Epithelial cell of prostate (primary cell): ENCODE results near the gene QRICH2.
"Not testable (repeated sequence)": the region's sequence is repeated elsewhere in the genome, so short reads cannot be mapped to it uniquely, and the experiment has no call there.

Experiments used
- DNase-seq: peaks from one replicate; pipeline ENCODE4 v3.0.0-alpha.2; 2011; ENCODE audit warnings: low read depth, low spot score
- H3K27ac ChIP-seq: fragments of 450-650 bp; 2 replicates; pipeline ENCODE4 v1.5.1; 2017; ENCODE audit warnings: mild to moderate bottlenecking

Gene QRICH2

DNA sequence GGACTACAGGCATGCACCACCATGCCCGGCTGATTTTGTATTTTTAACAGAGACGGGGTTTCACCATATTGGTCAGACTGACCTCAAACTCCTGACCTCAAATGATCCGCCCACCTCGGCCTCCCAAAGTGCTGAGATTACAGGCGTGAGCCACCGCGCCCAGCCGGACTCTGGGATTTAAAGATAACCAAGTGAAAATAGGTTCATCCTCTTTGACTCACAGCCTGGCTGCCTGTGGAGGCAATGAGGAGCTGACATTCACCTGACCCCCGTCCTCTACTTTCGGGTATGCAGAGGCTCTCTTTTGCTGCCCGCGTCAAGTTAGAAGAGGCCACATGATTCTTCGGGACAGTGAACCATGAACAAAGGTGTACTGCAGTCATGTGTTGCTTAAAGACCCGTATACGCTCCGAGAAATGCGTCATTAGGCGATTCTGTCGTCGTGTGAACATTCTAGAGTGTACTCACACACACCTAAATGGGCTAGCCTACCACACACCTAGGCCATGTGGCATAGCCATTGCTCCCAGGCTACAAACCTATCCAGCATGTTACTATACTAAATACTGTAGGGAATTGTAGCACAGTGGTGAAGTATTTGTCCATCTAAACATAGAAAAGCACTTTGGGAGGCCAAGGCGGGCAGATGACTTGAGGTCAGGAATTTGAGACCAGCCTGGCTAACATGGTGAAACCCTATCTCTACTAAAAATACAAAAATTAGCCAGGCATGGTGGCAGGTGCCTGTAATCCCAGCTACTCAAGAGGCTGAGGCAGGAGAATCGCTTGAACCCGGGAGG, 54.9 kb downstream of the QRICH2 start:
- not testable (repeated sequence) for DNase-seq
- H3K27ac ChIP-seq: peak overlapping the region; percentile 65

DNA sequence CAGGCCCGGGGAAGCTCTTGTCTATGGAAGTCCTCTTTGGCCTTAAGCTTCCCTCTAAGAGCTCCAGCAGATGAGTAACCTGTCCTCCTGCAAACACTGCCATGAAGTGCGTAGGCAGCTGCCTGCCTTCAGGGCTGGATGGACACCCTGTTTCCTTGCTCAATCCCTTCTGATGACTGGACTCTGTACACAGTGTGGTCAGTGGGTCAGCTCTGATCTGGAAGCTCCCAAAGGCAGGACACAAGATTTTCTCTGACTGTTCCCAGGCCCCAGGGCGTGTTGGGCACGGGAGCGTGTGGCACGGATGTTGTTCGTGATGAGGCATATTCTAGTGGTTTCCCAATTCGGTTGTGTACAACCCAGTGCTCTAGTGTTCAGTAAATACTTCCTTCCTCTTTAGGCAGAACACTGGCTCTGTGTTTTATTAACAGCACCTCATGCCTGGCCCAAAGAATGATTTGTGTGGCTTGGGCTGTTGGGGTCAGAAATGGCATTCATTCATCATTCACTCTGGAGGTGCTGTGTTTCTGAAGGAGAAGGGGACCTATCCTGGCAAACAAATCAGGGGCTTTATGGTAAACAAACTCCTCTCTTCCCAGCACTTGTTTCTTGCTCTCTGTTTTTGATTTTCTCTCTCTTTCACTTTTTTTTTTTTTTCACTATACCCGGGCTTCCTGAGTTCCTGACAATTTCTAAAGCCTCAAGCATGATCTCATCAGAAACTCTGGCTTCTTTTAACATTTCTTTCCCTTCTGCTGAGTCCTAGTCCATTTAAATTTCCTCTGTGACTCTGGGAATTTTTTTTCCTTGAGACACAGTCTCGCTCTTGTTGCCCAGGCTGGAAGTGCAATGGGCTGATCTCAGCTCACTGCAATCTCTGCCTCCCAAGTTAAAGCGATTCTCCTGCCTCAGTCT, 55.8 kb downstream of the QRICH2 start:
- peak; percentile 93 for DNase-seq
- peak overlapping the region; percentile 65 for H3K27ac ChIP-seq

DNA sequence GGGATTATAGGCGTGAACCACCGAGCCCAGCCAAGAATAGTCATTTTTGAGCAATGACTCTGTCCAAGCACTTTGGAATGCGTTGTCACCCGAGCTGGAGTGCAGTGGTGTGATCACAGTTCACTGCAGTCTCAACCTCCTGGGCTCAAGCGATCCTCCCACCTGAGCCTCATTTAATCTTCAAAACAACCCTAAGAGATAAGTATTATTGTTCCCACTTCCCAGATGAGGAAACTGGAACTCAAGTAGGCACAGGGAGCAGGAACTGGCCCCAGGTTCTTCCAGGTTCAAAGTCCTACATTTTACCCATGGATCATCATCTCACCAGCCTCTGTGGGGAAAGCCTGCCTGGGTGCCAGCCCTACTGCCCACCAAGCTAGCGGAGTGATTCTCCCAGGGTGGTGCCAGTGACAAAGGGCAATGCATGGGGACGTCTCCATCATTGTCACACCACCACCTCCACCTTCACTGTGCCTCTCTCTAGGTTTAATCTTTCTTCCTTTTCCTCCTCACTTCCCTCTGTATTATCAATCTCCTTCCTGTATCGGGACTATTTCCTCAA, 56.5 kb downstream of the QRICH2 start:
- DNase-seq: no peak
- peak overlapping the region; percentile 65 for H3K27ac ChIP-seq

DNA sequence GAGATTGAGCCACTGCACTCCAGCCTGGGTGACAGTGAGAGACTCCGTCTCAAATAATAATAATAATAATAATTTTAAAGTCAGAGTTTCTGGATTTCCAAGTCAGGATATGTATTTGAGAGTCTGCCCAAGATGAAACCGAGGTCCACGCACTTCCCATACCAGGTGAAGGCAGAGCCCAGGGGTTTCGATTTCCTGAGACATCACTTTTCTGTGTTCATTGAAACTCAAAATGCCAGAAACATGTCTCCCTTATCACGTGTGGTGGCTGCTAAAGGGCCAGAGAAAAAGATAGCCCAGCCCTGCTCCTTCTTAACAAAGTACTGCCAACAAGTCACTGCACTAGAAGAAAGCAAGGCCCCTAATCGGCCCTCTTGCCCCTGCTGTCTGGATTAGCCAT, 57.9 kb downstream of the QRICH2 start:
- H3K27ac ChIP-seq: no peak overlapping the region
- DNase-seq: no peak

DNA sequence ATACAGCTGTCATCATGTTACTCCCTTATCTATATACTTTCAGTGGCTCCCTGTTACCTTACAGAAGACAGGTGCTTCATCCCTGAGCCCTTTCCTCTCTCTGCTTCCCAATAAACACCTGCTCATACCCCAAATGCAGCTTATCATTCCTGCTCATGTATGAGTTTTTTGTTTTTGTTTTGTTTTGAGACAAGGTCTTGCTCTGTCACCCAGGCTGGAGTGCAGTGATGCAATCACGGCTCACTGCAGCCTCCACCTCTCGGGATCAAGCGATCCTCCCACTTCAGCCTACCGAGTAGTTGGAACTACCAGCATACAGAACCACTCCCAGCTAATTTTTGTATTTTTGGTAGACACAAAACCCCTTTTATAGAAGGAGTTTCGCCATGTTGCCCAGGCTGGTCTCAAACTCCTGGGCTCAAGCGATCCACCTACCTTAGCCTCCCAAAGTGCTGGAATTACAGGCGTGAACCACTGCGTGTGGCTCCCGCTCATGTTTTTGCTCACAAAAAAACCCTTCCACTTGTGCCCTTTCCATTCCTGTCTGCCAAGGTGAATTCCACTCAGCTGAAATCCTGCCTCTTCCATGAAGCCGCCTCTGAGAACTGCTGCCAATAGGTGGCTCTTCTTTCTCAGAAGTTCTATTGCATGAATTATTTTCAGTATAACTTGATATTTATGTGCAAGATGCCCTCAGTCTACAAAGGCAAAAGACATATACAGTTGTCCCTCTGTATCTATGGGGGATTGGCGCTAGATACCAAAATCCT, 59.9 kb downstream of the QRICH2 start:
- DNase-seq: no peak

DNA sequence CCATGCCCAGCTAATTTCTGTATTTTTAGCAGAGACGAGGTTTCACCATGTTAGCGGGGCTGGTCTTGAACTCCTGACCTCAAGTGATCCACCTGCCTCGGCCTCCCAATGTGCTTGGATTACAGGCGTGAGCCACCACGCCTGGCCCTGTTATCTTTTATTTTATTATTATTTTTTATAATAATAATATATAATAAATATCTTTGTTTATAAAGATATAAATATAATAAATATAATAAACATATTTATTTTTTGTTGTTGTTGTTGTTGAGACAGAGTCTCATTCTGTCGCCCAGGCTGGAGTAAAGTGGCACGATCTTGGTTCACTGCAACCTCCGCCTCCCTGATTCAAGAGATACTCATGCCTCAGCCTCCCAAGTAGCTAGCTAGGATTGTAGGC, 60.8 kb downstream of the QRICH2 start:
- DNase-seq: no peak
- H3K27ac ChIP-seq: no peak overlapping the region

More for the DNA sequence above, 59.9 kb downstream of the QRICH2 start:
- H3K27ac ChIP-seq: no peak overlapping the region

DNA sequence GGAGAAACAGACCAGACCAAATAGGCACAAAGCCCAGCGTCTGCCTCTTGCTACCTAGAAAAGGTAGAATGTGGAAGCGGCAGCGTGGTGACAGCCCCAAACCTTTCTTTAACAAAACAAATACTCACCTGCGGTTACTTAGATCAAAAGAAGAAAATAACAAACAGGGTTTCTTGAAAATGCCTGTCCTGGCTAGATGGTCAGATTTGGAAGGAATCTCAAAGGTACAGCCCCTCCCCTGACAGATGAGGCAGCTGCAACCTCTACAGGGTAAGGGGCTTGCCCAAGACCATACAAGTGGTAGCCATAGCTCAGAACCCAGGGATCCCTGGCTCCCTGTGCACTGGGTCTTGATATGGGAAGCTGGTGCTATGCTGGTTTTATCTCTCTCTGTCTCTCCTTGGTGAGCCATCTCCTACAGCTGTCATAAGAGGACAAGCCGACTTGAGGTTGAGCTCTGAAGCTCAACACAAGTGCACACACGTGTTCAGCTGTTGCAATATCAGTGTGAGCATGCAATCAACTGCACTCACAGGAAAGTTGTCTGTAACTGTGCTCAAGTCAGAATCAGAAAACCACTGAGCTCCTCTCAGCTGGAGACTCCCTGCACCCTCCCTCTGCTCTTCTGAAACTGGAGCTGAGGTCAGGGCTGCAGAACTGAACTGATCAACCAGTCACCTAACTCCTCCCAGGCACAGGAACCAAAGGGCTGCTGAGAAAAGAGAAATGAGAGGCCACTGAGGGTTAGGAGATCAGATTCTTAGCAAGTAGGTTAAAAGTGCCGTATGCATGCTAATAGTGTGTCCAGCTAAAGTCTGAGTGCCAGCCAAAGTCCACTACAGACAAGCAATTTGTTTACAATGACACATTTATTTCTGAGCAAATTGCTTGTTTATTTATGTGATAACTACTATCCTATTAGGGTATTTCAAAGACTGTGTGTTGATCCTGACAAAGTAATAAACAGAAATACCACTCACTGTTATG, 61.7 kb downstream of the QRICH2 start:
- DNase-seq: no peak
- no peak overlapping the region for H3K27ac ChIP-seq

DNA sequence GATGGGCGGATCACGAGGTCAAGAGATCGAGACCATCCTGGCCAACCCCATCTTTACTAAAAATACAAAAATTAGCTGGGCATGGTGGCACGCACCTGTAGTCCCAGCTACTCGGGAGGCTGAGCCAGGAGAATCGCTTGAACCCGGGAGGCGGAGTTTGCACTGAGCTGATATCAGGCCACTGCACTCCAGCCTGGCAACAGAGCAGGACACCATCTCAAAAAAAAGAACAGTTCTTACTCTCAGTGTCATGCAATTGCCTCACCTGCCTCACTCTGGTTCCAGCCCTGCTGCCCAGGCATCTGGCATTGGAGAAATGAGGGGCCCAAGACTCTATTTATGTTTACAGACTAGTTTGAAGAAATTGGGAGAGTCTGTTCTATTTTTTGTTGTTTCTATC, 63.4 kb downstream of the QRICH2 start:
- not testable (repeated sequence) for DNase-seq, H3K27ac ChIP-seq

DNA sequence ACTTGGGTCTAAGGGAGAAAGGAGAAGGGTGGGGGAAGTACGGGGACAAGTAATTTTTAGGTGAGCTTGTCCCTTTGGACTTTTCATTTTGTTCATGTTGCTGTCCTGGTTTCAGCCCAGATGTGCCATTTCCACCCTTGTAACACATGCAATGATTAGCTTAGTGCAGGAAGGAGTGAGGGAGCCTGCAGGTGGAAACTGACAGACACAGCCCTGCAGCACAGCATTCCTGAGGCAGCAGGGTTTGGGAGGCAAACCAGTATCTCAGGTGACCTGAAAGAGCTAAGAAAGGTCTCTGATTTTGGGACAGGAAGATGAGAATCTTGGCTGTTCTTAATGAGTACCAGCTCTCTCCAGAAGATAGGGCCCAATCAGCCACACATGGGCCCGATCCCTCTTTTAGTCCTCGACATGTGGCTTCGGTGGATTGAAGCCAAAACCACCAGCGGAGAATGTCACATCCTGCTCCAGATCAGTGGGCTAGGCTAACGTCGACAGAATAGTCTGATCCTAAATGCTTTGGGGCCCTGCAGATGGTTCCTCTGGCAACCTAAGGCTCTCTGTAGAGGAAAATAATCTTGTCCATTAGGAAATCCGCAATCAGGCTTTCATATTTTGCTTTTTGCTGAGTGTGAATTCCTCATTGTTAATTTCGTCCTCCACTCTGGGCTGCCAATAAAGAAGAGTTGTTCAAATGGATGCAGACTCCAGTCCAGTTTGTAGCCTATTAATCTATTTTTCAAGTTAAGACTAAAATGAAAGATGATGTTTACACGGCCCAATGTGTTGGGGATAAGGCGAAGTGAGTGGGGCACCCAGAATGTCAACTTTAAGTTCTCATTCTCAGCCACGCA, 64.0 kb downstream of the QRICH2 start:
- no peak for DNase-seq
- no peak overlapping the region for H3K27ac ChIP-seq

DNA sequence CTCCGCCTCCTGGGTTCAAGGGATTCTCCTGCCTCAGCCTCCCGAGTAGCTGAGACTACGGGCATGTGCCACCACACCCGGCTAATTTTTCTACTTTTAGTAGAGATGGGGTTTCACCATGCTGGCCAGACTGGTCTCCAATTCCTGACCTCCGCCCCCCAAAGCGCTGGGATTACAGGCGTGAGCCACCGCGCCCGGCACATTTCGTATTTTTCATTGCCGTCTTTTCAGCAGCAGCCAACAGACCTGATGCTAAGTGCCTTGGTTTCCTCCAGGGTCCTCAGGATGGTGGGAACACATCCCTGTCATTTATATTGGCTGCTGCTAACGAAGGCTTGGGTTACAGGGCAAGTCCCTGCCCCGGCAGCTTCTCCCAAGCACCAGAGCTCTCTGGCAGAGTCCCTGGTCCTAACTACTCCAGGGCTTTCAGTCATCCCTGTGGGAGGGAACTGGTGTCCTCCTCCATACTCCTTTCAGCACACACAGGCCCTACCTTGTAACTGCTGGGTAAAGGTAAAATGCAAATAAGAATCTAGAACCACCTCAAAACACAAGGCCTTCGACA, 66.3 kb downstream of the QRICH2 start:
- no peak overlapping the region for H3K27ac ChIP-seq
- DNase-seq: no peak

DNA sequence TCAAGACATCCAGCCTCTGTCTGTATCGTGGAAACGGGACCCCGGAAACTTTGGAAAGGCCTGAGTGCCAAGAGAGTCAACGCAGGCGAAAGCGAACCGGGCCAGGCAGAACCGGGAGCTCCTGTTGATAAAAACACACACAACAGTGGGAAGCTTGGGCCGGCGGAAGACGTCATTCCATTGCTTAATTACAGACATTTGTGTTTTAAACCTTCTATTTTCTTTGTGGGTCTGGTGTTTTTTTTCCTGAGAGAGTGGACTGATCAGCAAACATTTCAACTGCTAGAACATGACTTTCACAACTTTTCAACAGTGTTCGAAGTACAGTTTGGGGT, 66.9 kb downstream of the QRICH2 start:
- H3K27ac ChIP-seq: no peak overlapping the region
- no peak for DNase-seq

DNA sequence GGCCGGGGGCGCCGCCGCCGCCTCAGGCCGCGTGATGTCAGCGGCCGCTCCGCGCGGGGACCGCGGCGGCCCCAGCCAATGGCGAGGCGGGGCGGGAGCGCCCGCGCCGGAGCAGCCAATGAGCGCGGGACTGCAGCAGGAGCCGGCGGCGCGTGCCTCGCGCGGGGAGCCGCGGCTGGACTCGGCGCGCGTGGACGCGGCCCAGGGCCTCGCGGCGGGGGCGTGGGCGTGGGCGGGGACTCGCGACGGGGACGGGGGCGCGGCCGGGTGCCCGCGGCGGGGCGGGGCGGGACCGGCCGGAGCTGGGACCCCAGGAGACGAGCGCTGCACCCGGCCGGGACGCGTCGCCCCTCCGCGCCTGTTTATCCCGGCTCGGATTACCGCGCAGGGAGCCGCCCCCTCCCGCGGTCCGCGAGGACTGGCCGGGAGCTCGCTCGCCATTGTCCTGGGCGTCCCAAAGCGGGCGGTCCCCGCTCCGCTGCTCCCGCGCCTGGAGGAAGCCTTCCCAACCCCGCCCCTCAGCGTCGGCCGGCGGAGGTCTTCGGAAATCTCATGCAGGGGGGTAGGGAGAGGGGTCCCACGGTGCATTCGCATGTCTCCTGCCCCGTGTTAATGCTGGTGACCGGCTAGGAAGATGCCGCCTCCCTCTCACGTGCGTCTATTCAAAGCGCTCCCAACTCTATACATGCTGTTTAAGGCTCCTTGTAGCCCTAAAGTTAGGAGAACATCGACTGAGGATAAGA, 67.4 kb downstream of the QRICH2 start, which contains the start of gene RNF157:
Gene RNF157 (minus strand): TSS at position 33 of the 743 bp plus-strand sequence. CDS start 253 bp downstream, outside the sequence.
- no peak for DNase-seq
- no peak within 1 kb of the TSS for H3K27ac ChIP-seq

DNA sequence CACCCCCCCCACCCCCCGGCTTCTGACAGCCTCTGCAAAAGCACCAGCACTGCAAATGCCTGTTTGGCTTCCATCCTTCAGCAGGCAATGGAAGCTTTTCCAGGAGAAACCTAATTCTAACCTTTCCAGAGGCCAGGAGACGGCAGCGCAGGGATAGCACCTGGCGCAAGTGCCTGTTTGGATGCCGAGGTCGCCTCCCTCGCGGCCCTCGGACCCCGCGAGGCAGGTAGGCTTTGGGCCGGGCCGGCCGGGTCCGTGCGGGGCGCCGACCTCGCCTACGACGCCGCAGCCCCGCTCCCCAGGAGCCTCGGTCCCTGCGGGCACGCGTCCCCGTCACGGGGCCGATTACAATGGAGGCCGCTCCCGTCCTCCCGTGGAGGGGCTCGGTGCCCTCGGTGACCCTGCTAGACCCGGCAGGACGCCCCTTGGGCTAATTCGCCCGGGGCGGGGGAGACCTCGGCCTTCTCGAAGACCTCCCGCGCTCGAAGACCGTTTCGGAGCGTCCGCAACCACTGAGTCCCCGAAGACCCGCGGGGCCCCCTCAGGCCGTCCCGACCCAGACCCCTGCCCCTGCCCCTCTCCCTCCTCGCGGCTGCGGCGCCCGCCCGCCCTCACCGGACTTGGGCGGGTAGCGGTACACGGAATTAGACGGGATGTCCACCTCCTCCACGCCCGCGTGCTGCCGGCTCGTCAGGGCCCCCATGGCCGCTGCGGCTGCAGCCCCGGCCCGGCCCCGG, 68.4 kb downstream of the QRICH2 start:
- DNase-seq: no peak
- H3K27ac ChIP-seq: no peak overlapping the region

DNA sequence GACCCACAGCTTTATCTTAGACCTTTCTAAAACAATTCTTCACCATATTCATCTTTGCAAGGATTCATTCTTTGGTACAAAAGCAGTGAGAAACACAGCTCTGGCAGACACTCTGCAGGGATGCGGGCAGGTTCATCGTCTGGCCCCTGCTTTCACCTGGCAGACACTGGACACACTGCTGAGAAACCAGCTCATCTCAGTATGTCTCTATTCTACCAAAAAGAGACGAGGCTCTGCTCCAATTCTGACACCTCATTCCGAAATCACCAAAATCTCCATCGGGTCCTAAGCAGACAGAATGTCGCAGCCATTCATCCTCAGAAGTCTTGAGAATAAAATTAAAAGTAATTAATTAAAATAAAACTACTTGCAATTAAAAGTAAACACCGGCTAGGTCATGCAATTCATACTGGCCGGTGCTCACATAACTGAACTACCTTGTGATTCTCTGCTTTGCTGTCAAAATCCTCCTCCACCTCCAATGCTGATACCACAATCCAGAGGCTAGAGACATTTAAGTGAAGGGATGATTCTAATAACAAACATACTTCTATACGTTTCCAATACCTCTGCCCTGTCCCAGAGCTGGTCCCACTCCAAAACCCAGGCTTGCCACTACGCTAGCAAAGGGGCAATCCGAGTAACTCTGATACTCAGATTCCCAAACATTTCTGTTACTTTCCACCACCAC, 69.1 kb downstream of the QRICH2 start:
- no peak for DNase-seq
- no peak overlapping the region for H3K27ac ChIP-seq

DNA sequence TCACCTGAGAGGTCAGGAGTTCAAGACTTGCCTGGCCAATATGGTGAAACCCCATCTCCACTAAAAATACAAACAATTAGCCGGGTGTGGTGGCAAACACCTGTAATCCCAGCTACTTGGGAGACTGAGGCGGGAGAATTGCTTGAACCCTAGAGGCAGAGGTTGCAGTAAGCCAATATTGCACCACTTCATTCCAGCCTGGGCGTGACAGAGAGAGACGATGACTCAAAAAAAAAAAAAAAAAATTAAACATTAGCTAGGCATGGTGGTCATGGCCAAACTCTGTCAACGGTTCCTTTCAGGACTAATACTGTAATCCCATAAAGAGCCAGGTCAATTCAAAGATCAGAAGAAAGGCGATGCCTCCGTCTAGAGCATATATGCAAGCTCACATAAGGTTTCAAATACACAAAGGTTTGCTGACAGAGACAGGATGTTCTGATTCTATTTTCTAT, 70.2 kb downstream of the QRICH2 start:
- no peak overlapping the region for H3K27ac ChIP-seq

DNA sequence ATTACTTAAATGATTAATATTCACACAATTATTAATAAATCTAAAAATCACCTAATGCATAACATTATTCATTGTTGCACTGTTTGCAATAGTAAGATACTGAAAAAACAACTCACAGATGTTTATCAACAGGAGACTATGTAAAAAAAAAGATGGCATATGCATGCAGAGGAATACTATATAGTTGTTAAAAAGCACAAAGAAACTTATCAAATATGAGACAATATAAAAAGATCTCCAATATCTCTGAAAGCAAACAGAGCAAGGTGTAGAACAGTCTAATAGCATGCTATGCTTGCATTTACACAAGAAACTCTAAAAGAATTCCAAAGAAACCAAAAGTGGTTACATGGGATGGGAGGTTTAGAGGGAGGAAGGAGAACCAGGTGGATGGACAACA, 71.5 kb downstream of the QRICH2 start:
- no peak for DNase-seq
- no peak overlapping the region for H3K27ac ChIP-seq

More for the DNA sequence above, 70.2 kb downstream of the QRICH2 start:
- DNase-seq: no peak
